ENCODE data around the gene SSTR1.
"Not testable (repeated sequence)": the region's sequence is repeated elsewhere in the genome, so short reads cannot be mapped to it uniquely, and the experiment has no call there.

DNA sequence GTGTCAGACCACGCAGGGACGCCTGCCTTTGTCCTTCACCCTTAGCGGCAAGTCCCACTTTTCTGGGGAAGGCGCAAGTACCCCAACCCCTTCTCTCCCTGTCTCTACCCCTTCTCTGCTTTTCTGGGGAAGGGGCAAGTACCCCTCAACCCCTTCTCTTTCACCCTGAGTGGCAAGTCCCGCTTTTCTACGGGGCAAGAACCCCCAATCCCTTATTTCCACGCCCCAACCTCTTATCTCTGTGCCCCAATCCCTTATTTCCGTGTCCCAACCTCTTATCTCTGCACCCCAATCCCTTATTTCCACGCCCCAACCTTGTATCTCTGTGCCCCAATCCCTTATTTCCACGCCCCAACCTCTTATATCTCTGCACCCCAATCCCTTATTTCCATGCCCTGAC is 16.2 kb upstream of the SSTR1 start:
- TF ChIP-seq, protein P1, sequence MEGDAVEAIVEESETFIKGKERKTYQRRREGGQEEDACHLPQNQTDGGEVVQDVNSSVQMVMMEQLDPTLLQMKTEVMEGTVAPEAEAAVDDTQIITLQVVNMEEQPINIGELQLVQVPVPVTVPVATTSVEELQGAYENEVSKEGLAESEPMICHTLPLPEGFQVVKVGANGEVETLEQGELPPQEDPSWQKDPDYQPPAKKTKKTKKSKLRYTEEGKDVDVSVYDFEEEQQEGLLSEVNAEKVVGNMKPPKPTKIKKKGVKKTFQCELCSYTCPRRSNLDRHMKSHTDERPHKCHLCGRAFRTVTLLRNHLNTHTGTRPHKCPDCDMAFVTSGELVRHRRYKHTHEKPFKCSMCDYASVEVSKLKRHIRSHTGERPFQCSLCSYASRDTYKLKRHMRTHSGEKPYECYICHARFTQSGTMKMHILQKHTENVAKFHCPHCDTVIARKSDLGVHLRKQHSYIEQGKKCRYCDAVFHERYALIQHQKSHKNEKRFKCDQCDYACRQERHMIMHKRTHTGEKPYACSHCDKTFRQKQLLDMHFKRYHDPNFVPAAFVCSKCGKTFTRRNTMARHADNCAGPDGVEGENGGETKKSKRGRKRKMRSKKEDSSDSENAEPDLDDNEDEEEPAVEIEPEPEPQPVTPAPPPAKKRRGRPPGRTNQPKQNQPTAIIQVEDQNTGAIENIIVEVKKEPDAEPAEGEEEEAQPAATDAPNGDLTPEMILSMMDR (IDR thresholded peaks at IDR 0.05), result not testable (repeated sequence)
- TF ChIP-seq POLR2A (IDR thresholded peaks at IDR 0.05), result not testable (repeated sequence)

Measured in esophagus squamous epithelium (tissue), 4 donors.